Naive B cell (primary cell): Measurements from ENCODE around the gene DNAJC8. TPM values are rescaled to one million over a fixed set of nuclear protein-coding genes. Genes with fewer than 3 reads are reported as not detected.
A peak's percentile ranks its signal among the peaks of the same experiment; 100 is the strongest.

Experiments used
- ATAC-seq, 2 donors: fragments of 150-1000 bp; cut with Tn5 transposase; 2 replicates each; pipeline ENCODE4 v1.10.0; 2021; ENCODE audit warnings: low read depth in 2 of 2, mild to moderate bottlenecking in 2 of 2, moderate library complexity in 2 of 2
- DNase-seq: peaks from one replicate; pipeline ENCODE4 v3.0.0; 2022
- H3K27ac Mint-ChIP-seq, 6 donors: one replicate each; pipeline ENCODE4 v1.8.0; 2020 to 2022; ENCODE audit warnings: mild to moderate bottlenecking in 6 of 6, mixed read lengths in 6 of 6, moderate library complexity in 5 of 6, inconsistent platforms in 2 of 6
- H3K27me3 Mint-ChIP-seq, 3 donors: one replicate each; pipeline ENCODE4 v1.8.0; 2021 to 2022; ENCODE audit warnings: mixed read lengths in 3 of 3, mild to moderate bottlenecking in 1 of 3
- H3K36me3 Mint-ChIP-seq, 2 donors: one replicate each; pipeline ENCODE4 v1.8.0; 2020 to 2022; ENCODE audit warnings: mixed read lengths in 2 of 2, inconsistent platforms in 1 of 2, mild to moderate bottlenecking in 1 of 2
- H3K4me1 Mint-ChIP-seq, 3 donors: one replicate each; pipeline ENCODE4 v1.8.0; 2020 to 2022; ENCODE audit warnings: mixed read lengths in 3 of 3, inconsistent platforms in 1 of 3, mild to moderate bottlenecking in 1 of 3, moderate library complexity in 1 of 3
- H3K4me3 Mint-ChIP-seq, 8 donors: one replicate each; pipeline ENCODE4 v1.8.0; 2020 to 2022; ENCODE audit warnings: mild to moderate bottlenecking in 8 of 8, mixed read lengths in 8 of 8, moderate library complexity in 8 of 8, inconsistent platforms in 2 of 8
- H3K9me3 Mint-ChIP-seq, 7 donors: one replicate each; pipeline ENCODE4 v1.8.0; 2020 to 2022; ENCODE audit warnings: mixed read lengths in 7 of 7, mild to moderate bottlenecking in 5 of 7, inconsistent platforms in 2 of 7, moderate library complexity in 1 of 7
- polyA plus RNA-seq, 6 donors: library from polyadenylated mRNA; unstranded; fragments of 300-500 nt; fragmentation: Illumina TruSeq; gene quantifications; one replicate each; pipeline ENCODE4 v1.2.3, GENCODE V29; 2021; ENCODE audit warnings: low read depth in 6 of 6

The DNAJC8 gene
- polyA plus RNA-seq, 6 donors from 2014 or later: 145 to 193 (median 151) TPM

DNA sequence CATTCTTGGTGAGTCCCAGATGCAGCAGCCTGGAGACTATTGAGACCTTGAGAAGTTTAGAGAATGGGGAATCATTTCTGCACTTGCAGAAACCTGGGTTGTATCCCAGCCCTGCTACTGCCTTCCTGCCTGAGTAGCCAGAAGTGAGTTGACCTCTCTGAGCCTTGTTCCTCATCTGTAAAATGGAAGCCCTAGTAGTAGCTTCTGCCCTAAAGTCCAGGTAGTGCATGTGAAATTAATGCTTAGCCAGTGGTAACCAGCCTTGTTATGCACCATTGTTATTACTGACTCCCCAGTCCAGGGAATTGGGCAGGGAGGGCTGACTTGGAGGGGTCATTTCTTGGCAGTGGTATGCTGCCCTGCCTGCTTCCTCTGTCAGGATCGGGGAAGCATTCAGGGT, 32.1 kb upstream of the DNAJC8 start:
- H3K9me3 Mint-ChIP-seq: no peaks in the 10 kb centered on the region
- peaks cover 0 to 5% of the 10 kb centered on the region in 2 donors for H3K36me3 Mint-ChIP-seq
- no peak overlapping the region for H3K27ac Mint-ChIP-seq
- no peak for ATAC-seq
- H3K27me3 Mint-ChIP-seq: no peaks in the 10 kb centered on the region
- no peak for DNase-seq
- peaks cover 14 to 19% (median 18%) of the 10 kb centered on the region in 3 donors for H3K4me1 Mint-ChIP-seq
- no peak overlapping the region for H3K4me3 Mint-ChIP-seq

DNA sequence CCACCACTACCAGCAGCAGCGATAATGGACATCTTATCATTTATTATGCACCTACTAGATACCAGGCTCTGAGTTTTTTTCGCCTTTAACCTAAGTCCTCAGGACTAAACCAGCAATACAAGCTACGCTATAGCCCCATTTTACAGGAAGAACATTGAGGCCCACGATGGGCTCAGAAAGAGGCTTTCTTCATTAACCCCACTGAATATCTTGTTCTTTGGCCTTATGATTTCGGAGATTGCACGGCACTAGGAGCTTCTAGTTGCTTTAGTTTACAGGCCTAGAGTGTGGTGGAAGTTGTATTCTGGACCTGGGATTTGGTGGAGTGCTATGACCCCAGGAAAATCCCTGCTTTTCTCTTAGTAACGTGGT, 28.0 kb upstream of the DNAJC8 start:
- H3K4me1 Mint-ChIP-seq: peaks cover 15 to 30% (median 26%) of the 10 kb centered on the region in 3 donors
- peaks cover 6 to 8% (median 7%) of the 10 kb centered on the region in 3 donors for H3K27me3 Mint-ChIP-seq
- ATAC-seq: no peak

DNA sequence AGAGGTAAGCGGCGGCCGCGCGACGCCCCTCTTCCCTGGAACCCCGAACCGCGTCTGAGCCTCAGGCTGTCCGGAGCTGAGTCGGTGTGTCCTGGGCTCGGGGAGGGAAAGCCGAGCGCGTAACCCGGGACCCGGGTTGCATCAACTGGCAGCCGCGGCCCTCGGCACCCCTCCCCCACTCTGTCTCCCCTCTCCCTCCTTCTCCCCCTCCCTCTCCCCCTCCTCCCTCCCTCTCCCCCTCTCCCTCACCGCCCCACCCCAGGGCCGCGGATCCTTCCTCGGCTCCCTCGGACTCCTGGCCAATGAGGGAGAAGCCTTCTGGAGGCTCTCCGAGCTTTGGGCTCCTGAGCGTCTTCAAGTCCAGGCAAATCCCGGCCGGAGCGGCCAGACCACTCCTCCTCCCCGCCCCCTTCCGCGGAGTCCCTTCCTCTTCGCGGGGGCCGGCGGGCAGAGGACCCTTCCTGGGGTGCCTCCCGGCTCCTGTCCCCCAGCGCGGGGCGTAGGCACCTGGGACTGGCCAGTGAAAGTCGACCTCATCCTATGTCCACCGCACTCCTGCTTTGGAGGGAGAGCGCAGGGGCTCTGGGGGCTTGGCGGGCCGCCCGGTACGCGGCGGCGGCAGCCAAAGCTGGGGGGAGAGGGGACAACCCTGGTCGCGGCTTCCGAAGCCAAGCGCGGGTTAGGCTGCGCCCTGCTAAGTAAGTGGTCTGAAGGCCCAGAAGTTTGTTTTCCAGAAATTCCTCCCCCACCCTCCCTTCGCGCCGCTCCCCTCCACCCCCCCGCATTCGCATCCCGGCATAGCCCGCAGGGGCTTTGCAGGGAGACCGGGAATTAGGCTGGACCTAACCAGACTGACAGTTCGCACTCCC, 27.3 kb upstream of the DNAJC8 start:
- H3K27ac Mint-ChIP-seq: no peak overlapping the region
- peak overlapping the region; percentile 73 to 93 (median 84) for H3K4me3 Mint-ChIP-seq
- H3K4me1 Mint-ChIP-seq: peaks cover 15 to 30% (median 26%) of the 10 kb centered on the region in 3 donors

More for the DNA sequence above, 28.0 kb upstream of the DNAJC8 start:
- no peaks in the 10 kb centered on the region for H3K9me3 Mint-ChIP-seq
- peak overlapping the region; percentile 73 to 91 (median 84) for H3K4me3 Mint-ChIP-seq
- no peak for DNase-seq
- no peak overlapping the region for H3K27ac Mint-ChIP-seq
- no peaks in the 10 kb centered on the region for H3K36me3 Mint-ChIP-seq

DNA sequence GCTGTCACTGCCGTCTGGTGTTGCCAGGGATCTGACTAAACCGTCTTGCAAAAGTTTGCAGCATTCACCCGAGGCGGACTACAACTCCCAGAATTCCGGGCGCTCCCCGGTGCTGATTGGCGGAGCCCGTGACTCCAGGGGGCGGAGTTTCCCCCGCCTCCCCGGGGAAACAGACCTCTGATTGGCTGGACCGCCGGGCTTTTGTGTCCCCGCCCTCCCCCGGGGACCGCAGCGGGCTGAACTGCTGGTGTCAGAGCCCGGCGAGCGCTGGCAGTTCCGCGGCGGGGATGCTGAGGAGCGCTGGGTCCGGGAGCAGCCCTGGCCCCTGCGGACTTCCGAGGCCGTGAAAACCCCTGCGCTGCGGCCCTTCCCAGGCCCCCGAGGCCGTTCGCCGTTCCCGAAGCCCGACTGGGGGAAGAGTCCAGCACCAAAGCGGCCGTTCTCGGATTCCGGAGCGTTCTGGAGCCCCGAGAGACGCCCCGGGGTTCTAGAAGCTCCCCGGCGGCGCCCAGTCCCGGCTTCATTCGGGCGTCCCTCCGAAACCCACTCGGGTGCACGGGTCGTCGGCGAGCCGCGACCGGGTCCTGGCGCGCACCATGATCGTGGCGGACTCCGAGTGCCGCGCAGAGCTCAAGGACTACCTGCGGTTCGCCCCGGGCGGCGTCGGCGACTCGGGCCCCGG, 26.6 kb upstream of the DNAJC8 start, which contains the start of gene SESN2:
Gene SESN2 (plus strand): TSS at position 267 of the 682 bp plus-strand sequence. CDS start 330 bp downstream, at position 597.
- peaks cover 6 to 8% (median 7%) of the 10 kb centered on the region in 3 donors for H3K27me3 Mint-ChIP-seq
- no peaks in the 10 kb centered on the region for H3K36me3 Mint-ChIP-seq
- peaks cover 15 to 30% (median 26%) of the 10 kb centered on the region in 3 donors for H3K4me1 Mint-ChIP-seq
- ATAC-seq: peak; percentile 96 to 98
- H3K9me3 Mint-ChIP-seq: no peaks in the 10 kb centered on the region
- peak; percentile 99 for DNase-seq
- peak within 1 kb of the TSS; percentile 24 to 88 (median 34) for H3K27ac Mint-ChIP-seq
- H3K4me3 Mint-ChIP-seq: peak within 1 kb of the TSS; percentile 73 to 93 (median 84)

More for the DNA sequence above, 27.3 kb upstream of the DNAJC8 start:
- ATAC-seq (no peak), DNase-seq (peak; percentile 22)
- Mint-ChIP-seq H3K36me3 (no peaks in the 10 kb centered on the region), H3K27me3 (peaks cover 6 to 8% (median 7%) of the 10 kb centered on the region in 3 donors), H3K9me3 (no peaks in the 10 kb centered on the region)

DNA sequence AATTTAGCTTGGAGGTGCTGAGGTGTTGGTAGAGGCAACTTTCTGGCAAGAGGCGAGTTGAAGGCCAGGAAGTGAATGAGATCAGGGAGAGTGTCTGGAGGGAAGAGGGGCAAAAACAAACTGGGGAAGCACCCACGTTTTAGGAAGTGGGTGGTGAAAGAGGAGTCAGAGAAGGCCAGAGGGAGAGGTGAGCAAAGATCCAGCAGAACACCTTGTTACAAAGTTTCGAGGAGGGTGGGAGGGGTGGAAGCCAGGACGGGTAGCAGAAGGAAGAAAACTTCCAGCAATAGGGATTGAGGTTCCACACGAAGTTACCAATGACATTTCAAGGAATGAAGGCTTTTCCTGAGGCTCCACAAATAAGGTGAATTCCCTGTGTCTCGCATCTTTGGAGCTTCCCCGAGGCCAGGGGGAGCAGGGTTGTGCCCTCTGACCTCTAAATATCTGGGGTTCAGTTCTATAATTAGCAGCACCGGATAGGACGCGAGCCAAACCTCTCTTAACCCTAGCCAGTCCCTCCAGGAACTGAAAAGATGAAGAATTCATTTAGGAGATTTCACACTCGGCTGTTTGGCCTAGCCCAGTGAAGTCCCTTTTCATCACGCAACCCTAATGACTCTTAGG, 25.9 kb upstream of the DNAJC8 start:
- ATAC-seq (no peak), DNase-seq (no peak)
- Mint-ChIP-seq H3K36me3 (no peaks in the 10 kb centered on the region), H3K4me3 (peak overlapping the region; percentile 73 to 93 (median 84)), H3K27me3 (peaks cover 6 to 8% (median 7%) of the 10 kb centered on the region in 3 donors), H3K4me1 (peaks cover 15 to 30% (median 26%) of the 10 kb centered on the region in 3 donors), H3K27ac (peak overlapping the region in 4 of 6 donors; percentile 30 to 88 (median 43)), H3K9me3 (no peaks in the 10 kb centered on the region)

DNA sequence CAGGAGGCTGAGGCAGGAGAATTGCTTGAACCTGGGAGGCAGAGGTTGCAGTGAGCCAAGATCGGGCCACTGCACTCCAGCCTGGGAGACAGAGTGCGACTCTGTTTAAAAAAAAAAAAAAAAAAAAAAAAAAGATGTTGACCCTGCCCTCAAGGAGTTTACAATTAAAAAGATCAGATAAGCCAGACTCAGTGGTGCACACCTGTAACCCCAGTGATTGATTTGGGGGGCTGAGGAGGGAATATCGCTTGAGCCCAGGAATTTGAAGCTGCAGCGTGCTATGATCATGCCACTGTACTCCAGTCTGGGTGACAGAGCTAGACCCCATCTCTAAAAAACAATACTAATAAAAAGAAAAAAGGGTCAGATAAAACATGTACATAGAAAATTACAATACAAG, 24.9 kb upstream of the DNAJC8 start:
- H3K27ac Mint-ChIP-seq: no peak overlapping the region
- H3K9me3 Mint-ChIP-seq: no peaks in the 10 kb centered on the region
- DNase-seq (no peak), ATAC-seq (no peak)
- no peaks in the 10 kb centered on the region for H3K36me3 Mint-ChIP-seq
- H3K4me3 Mint-ChIP-seq: peak overlapping the region in 6 of 8 donors; percentile 55 to 92 (median 78)
- H3K27me3 Mint-ChIP-seq: peaks cover 6 to 8% (median 7%) of the 10 kb centered on the region in 3 donors
- H3K4me1 Mint-ChIP-seq: peaks cover 15 to 25% (median 23%) of the 10 kb centered on the region in 3 donors

DNA sequence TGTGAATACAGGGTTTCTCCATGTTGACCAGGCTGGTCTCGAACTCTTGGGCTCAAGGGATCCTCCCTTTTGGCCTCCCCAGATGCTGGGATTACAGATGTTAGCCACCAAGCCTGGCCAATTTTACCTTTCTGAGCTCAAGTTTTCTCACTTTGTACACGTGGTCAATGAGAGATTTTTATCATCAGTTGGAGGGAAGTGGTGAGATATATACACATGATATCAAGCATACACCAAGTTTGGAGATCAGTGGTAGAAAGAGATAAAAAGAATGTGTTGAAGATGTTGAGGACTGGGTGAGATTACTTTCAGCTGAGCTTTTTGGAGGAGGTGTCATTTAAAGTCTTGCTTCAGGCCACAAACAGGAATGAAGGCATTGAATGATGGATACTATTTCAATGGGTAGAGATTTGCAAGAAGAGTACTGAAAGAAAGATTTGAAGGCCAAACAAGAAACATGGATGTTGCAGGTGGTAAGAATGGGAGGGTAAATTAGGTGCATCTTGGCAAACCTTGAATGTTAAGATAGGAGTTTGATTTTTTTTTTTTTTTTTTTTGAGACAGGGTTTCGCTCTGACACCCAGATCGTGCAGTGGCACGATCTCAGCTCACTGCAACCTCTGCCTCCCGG, 23.5 kb upstream of the DNAJC8 start:
- Mint-ChIP-seq H3K27ac (no peak overlapping the region), H3K4me3 (peak overlapping the region in 1 of 8 donors; percentile 10), H3K36me3 (no peaks in the 10 kb centered on the region), H3K9me3 (no peaks in the 10 kb centered on the region), H3K4me1 (peaks cover 13 to 20% (median 19%) of the 10 kb centered on the region in 3 donors), H3K27me3 (peaks cover 6 to 8% (median 7%) of the 10 kb centered on the region in 3 donors)
- no peak for ATAC-seq
- DNase-seq: no peak

DNA sequence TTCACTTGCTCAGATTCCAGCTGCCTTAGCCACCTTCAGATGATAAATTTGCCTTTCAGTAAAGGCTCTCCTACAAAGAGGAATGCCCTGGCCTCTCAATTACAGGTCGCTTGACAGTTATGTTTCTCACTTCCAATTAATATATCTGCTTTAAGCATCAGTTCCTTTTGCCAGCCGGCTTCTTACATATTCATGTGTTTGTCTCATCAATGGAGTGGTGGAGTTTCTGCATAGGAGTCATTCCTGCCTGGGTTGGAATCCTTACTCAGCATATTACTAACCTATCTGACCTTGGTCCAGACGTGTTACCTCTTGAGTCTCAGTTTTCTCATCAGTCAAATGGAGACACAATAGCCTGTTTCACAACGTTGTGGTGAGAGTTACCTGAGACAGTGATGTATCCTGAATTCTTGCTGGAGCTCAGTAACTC, 17.1 kb upstream of the DNAJC8 start:
- no peak for ATAC-seq
- H3K36me3 Mint-ChIP-seq: no peaks in the 10 kb centered on the region
- H3K27me3 Mint-ChIP-seq: no peaks in the 10 kb centered on the region
- H3K9me3 Mint-ChIP-seq: no peaks in the 10 kb centered on the region
- peak overlapping the region in 1 of 8 donors; percentile 35 for H3K4me3 Mint-ChIP-seq
- no peak for DNase-seq
- H3K27ac Mint-ChIP-seq: no peak overlapping the region
- H3K4me1 Mint-ChIP-seq: peaks cover 29 to 37% (median 33%) of the 10 kb centered on the region in 3 donors

DNA sequence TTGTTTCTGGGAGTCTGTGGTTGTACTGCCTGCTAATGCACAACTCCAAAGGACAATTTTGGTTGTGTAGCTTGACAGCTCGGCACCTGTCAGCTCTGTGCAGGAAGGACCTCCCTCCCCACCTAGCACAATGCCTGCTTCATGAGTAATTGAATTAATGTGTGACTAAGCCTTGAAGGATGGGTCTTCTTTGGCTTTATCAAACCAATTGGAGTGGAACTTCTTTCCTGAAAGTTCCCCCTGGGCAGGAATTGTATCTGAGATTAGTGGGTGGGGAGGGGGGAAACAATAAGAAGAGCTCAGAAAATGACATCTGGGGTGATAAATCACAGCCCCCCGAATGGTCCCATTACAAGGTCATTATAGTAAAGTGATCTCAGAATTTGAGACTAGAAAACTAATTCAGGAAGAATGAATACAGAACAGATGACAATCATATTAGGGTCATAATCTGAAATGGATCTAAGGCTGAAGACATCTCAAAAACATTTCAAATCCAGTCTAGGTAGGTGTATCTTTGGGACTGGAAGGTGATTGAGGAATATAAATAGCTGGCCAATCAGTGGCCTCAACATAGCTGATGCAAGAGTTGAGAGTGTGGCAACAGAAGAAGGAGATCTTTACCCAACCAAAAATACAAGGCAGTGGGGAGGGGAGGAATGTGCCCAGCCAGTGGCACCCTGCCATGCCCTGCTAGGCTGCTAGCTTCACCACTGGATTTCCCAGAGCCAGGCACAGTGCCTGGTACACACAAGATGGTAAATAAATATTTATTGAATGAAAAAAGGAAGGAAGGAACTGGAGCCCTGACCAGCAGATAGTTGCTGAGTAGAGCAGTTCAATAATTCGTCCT, 16.4 kb upstream of the DNAJC8 start:
- Mint-ChIP-seq H3K36me3 (no peaks in the 10 kb centered on the region), H3K27me3 (no peaks in the 10 kb centered on the region), H3K9me3 (no peaks in the 10 kb centered on the region), H3K4me3 (peak overlapping the region in 7 of 8 donors; percentile 57 to 99 (median 95)), H3K4me1 (peaks cover 32 to 44% (median 39%) of the 10 kb centered on the region in 3 donors), H3K27ac (peak overlapping the region in 4 of 6 donors; percentile 32 to 99 (median 96))
- DNase-seq (no peak), ATAC-seq (no peak)

DNA sequence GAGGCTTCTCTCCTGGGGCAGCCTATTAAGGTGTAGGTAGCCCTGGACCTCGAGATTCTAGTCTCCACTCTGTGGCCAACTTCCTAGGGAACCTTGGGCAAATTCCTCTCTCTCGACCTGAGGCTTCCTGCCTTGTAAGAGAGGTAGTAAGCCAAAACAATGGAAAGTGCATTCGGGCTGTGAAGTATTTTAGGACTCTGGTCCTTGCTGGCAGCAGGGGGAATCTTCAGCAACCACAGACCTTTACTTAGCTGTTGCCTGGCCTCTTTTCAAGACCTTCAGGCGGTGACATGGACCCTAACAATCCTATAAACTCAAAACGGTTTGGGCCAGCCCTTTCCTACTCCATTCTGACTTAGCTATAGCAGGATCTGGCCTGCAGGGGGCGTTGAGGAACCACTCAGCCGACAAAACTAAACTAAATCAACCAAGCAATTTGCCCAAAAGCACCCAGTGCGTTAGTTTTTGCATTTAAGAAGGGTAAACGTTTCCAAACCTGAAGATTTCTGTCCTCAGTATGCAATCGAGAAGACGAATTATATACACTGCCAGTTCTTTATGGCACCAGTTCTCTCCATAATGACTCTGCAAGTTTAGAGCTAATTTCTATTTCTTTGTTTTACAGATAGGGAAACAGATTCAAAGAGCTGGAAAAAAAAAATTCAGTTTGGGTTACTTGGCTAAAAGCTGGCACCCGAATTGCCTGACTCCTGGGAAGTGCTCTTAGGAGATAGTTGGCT, 15.6 kb upstream of the DNAJC8 start:
- no peaks in the 10 kb centered on the region for H3K9me3 Mint-ChIP-seq
- no peaks in the 10 kb centered on the region for H3K36me3 Mint-ChIP-seq
- H3K4me1 Mint-ChIP-seq: peaks cover 39 to 52% (median 46%) of the 10 kb centered on the region in 3 donors
- ATAC-seq (peak in 1 of 2 donors; percentile 13), DNase-seq (peak; percentile 74)
- peak overlapping the region in 5 of 6 donors; percentile 92 to 99 (median 98) for H3K27ac Mint-ChIP-seq
- no peaks in the 10 kb centered on the region for H3K27me3 Mint-ChIP-seq
- H3K4me3 Mint-ChIP-seq: peak overlapping the region; percentile 57 to 99 (median 92)

DNA sequence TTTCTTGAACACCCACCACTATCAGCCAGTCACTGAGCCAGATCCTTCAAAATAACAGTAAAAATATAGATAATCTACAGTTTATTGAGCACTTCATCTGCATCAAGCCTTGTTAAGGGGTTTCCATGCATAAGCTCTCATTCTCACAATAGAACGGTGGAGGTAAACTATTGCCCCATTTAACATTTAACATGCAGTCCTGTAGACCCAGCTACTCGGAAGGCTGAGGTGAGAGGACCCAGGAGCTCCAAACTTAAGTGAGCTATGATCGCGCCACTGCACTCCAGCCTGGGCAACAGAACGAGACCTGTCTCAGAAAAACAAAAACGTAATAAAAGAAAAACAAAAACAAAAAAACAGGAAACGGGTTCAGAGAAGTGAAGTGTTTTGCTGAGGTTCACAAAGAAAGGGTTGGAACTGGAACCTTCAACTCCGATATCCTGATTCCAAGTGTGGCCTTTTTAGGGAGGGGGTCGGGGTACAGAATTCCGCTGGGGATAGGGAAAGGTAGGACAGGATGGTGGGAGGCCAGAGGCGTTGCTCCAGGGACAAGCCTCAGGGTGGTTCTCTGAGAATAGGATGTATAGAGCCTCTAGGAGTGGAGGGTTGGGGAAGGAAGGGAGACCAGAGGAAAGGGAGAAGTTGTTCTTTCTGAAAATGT, 14.9 kb upstream of the DNAJC8 start:
- H3K27ac Mint-ChIP-seq: peak overlapping the region; percentile 92 to 99 (median 96)
- H3K36me3 Mint-ChIP-seq: no peaks in the 10 kb centered on the region
- ATAC-seq (no peak), DNase-seq (no peak)
- no peaks in the 10 kb centered on the region for H3K9me3 Mint-ChIP-seq
- peak overlapping the region; percentile 88 to 100 (median 98) for H3K4me3 Mint-ChIP-seq
- peaks cover 40 to 53% (median 52%) of the 10 kb centered on the region in 3 donors for H3K4me1 Mint-ChIP-seq
- no peaks in the 10 kb centered on the region for H3K27me3 Mint-ChIP-seq
